A673 (cell line): ENCODE data around the gene ACTN4.

ENCODE experiments used
- EZH2 ChIP-seq: fragments of 200-600 bp; sonication (generic); IDR thresholded peaks from 2 replicates; pipeline ENCODE4 v1.6.1; 2017; ENCODE audit warnings: borderline replicate concordance, low read depth, mild to moderate bottlenecking, mixed read lengths, antibody characterized with exemption, low read length; ENCODE audit not compliant: poor library complexity, severe bottlenecking
- TF ChIP-seq, protein P1 (sequence below): fragments of 300-800, 200-600 bp; sonication (generic); conservative IDR thresholded peaks from 2 replicates; pipeline ENCODE4 v1.5.1; 2017; ENCODE audit warnings: low read depth, mild to moderate bottlenecking, antibody characterized with exemption, low read length, moderate library complexity, mixed read lengths

DNA sequence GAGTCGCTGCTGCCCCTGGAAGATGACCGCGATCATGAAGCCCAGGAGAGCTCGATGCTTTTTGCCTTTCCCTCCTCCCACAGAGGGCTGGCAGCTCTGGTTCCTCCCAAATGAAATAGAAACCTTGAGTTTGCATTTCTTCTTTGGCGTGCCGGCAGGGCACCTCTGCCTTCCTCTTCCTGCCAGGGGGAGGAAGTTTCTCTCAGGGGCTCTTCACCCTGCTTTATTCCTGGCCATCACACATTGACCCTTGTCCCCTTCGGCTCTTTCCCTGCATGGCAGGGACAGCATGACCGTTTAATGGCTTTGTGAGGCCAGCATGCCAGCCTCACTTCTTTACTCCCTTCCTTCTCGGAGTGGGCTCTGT is 47.9 kb downstream of the ACTN4 start:
- no peak for TF ChIP-seq EZH2
- TF ChIP-seq, protein P1, sequence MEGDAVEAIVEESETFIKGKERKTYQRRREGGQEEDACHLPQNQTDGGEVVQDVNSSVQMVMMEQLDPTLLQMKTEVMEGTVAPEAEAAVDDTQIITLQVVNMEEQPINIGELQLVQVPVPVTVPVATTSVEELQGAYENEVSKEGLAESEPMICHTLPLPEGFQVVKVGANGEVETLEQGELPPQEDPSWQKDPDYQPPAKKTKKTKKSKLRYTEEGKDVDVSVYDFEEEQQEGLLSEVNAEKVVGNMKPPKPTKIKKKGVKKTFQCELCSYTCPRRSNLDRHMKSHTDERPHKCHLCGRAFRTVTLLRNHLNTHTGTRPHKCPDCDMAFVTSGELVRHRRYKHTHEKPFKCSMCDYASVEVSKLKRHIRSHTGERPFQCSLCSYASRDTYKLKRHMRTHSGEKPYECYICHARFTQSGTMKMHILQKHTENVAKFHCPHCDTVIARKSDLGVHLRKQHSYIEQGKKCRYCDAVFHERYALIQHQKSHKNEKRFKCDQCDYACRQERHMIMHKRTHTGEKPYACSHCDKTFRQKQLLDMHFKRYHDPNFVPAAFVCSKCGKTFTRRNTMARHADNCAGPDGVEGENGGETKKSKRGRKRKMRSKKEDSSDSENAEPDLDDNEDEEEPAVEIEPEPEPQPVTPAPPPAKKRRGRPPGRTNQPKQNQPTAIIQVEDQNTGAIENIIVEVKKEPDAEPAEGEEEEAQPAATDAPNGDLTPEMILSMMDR, result no peak
